GM21619 (cell line): ENCODE measurements around the gene XYLT2.

Source experiments
- ATAC-seq: cut with Tn5 transposase; IDR thresholded peaks from one replicate; pipeline ENCODE4 v1.9.1; 2021; ENCODE audit not compliant: unreplicated experiment

XYLT2 gene

GRCh38 chr17:50348522-50349242 is 2.8 kb downstream of the XYLT2 start:
- ATAC-seq, result no peak

GRCh38 chr17:50349243-50349600 is 3.3 kb downstream of the XYLT2 start:
- ATAC-seq, result no peak

DNA sequence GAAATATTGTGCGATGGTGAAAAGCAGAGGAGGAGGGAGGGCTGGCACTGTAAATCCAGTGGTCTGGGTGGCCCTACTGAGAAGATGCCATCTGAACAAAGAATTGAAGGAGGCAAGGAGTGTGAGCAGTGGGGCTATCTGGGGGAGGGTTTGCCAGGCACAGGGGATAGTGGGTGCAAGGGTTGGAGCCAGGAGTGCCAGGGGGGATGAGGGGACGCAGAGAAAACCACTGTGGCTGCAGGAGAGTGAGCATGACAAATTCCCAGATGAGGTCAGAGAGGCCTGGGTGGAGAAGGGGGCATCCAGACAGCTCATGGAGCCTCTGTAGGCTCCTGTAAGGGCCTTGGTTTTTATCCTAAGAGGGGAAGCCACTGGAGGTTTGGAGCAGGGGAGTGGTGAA is 4.8 kb downstream of the XYLT2 start:
- no peak for ATAC-seq

GRCh38 chr17:50352072-50352692 is 6.3 kb downstream of the XYLT2 start:
- no peak for ATAC-seq

DNA sequence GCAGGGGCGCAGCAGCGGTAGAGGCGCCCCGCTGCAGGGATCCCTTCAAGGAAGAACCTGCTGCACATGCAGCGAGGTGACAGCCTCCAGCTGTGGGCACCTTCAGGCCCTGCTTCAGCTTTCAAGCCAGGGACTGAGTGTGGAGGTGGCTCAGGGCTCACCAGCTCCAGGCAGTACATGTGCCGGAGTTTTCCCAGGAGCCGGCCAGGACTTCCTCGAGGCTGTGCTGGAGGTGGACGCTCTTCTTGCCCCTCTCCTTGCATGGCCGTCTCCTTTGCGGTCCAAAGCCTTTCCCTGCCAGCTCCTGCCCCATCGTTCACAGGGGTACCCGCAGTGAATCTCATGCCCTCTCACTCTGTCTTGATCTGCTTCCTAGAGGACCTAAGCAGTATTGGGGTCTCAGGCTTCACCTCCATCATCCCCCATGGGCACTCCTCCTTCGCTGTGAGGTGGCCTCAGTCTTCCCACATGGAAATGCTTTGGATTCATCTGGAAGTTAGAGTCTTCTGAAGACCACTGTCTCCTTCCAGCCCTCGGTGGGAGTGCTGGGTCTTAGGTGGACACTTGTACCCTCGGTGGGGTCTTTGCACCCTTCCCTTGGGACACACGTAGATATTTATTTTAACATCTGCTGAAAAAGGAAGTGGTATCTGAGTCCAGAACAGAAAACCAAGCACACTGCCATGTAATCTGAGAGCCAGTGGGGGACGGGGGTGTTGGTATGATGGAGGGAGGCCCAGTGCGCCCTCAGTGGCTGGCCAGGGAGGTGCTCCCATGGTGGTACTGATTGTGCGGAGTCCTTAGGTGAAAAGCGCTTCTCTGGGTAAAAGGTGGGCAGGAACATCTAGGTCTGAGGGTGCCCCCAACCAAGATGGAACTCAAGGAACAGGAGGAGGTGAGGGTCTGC is 7.0 kb downstream of the XYLT2 start:
- ATAC-seq, result no peak

DNA sequence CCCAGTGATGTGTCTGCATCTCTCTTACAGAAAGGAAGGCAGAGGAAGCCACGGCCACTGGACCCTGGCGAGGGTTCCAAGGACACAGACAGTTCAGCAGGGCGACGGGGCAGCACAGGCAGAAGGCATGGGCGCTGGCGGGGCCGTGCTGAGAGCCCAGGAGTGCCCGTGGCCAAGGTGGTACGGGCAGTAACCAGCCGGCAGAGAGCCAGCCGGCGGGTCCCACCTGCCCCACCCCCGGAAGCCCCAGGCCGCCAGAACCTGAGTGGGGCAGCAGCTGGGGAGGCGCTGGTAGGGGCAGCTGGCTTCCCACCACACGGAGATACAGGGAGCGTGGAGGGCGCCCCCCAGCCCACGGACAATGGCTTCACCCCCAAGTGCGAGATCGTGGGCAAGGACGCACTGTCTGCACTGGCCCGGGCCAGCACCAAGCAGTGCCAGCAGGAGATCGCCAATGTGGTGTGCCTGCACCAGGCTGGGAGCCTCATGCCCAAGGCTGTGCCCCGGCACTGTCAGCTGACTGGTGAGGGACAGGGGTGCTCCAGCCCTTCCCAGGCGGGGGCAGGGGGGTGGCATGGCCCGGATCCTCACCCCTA is 7.8 kb downstream of the XYLT2 start:
- ATAC-seq, result no peak

- no peak for ATAC-seq
These were observed 8.3 kb downstream of the XYLT2 start for GRCh38 chr17:50354198-50354597.

- ATAC-seq, result no peak
These were observed 8.8 kb downstream of the XYLT2 start for GRCh38 chr17:50354776-50355175.

GRCh38 chr17:50355336-50355700 is 9.4 kb downstream of the XYLT2 start:
- ATAC-seq, result no peak

- no peak for ATAC-seq
These were observed 9.9 kb downstream of the XYLT2 start for GRCh38 chr17:50355701-50356341.

- no peak for ATAC-seq
These were observed 10.5 kb downstream of the XYLT2 start for GRCh38 chr17:50356418-50356817.

- ATAC-seq, result no peak
These were observed 11.1 kb downstream of the XYLT2 start for GRCh38 chr17:50356892-50357510.

GRCh38 chr17:50358177-50358576 is 12.3 kb downstream of the XYLT2 start:
- ATAC-seq, result no peak

GRCh38 chr17:50359005-50359699 is 13.2 kb downstream of the XYLT2 start:
- ATAC-seq, result no peak

- ATAC-seq, result no peak
These were observed 14.1 kb downstream of the XYLT2 start for GRCh38 chr17:50359998-50360461.

- no peak for ATAC-seq
These were observed 14.7 kb downstream of the XYLT2 start for GRCh38 chr17:50360486-50361115.

GRCh38 chr17:50361561-50362480 is 15.9 kb downstream of the XYLT2 start:
- peak; percentile 50 for ATAC-seq

- ATAC-seq, result no peak
These were observed 16.7 kb downstream of the XYLT2 start for GRCh38 chr17:50362661-50363060.
